Transverse colon (tissue), 4 donors: ENCODE data around the gene PRR3. TPM values are rescaled to one million over a fixed set of nuclear protein-coding genes. Genes with fewer than 3 reads are reported as not detected.

Experiments used
- DNase-seq: peaks from one replicate; pipeline ENCODE4 v3.0.0-alpha.2; 2019
- H3K27ac ChIP-seq, 4 donors: fragments of 200-600 bp; sonication (generic); 2 replicates each; pipeline ENCODE4 v1.5.1; 2016 to 2018; ENCODE audit warnings: inconsistent platforms in 4 of 4
- H3K27me3 ChIP-seq: fragments of 200-600 bp; sonication (generic); 2 replicates; pipeline ENCODE4 v1.5.1; 2017; ENCODE audit warnings: inconsistent platforms
- H3K36me3 ChIP-seq, 4 donors: fragments of 200-600 bp; sonication (generic); 2 replicates each; pipeline ENCODE4 v1.5.1; 2017 to 2019; ENCODE audit warnings: inconsistent platforms in 4 of 4
- H3K4me1 ChIP-seq, 4 donors: fragments of 200-600 bp; sonication (generic); 2 replicates each; pipeline ENCODE4 v1.5.1; 2017 to 2020; ENCODE audit warnings: inconsistent platforms in 4 of 4
- H3K4me3 ChIP-seq, 4 donors: fragments of 200-600 bp; sonication (generic); 1 replicate in 1 of 4; 2 replicates in 3 of 4; pipeline versions ENCODE4 v1.5.1 to v1.6.1; 2017 to 2019; ENCODE audit warnings: inconsistent platforms in 4 of 4
- H3K9me3 ChIP-seq, 2 donors: fragments of 200-600 bp; sonication (generic); 2 replicates each; pipeline ENCODE4 v1.5.1; 2017 to 2019; ENCODE audit warnings: inconsistent platforms in 2 of 2
- EP300 ChIP-seq: sonication (generic); formaldehyde crosslinking; IDR thresholded peaks from one replicate; pipeline ENCODE4 v1.6.1; 2017; ENCODE audit warnings: antibody characterized with exemption, low read depth
- POLR2A ChIP-seq: fragments of 450-650 bp; IDR thresholded peaks from one replicate; pipeline ENCODE4 v1.6.1; 2016; ENCODE audit warnings: antibody characterized with exemption, mild to moderate bottlenecking, moderate library complexity
- POLR2AphosphoS5 ChIP-seq, 3 donors: sonication (generic); formaldehyde crosslinking; IDR thresholded peaks; one replicate each; pipeline ENCODE4 v1.6.1; 2016; ENCODE audit warnings: antibody characterized with exemption in 3 of 3
- WGBS, 2 donors: methylation state at CpG; one replicate each; pipeline ENCODE4 v1.1.5; 2018; ENCODE audit warnings: low coverage in 1 of 2; 5-methylcytosine and 5-hydroxymethylcytosine counted together
- in situ Hi-C, 4 donors: fragments of 200-750 bp; cut with MboI; loops; one replicate each; pipeline versions ENCODE4 v1.15.0 to v1.15.1; 2017; ENCODE audit warnings: low sequenced_read_pairs in 3 of 4, low pct_ligation_motif_present in 1 of 4, low pct_unique_long_range_greater_than_20kb in 1 of 4
- intact Hi-C: fragments of 100-400 bp; cut with DNase I; formaldehyde crosslinking; loops from one replicate; pipeline ENCODE4 v1.15.1; 2023; ENCODE audit warnings: low total_unique reads
- total RNA-seq, 4 donors: library from RNA; depleted of rRNA; stranded (reverse); fragments of >200 nt; gene quantifications; one replicate each; pipeline ENCODE4 v1.1.0, GENCODE V29; 2016
- TF ChIP-seq, protein P1 (sequence below), 5 experiments: fragments of 200-600 bp in 3 of 5; fragments of 450-650 bp in 2 of 5; sonication (generic) in 3 of 5; IDR thresholded peaks; 1 replicate in 2 of 5; 2 replicates in 3 of 5; pipeline ENCODE4 v1.5.1; 2016 to 2017; ENCODE audit warnings: antibody characterized with exemption in 5 of 5, inconsistent platforms in 3 of 5, mild to moderate bottlenecking in 2 of 5, moderate library complexity in 1 of 5

Gene PRR3
- total RNA-seq, 4 donors from 2014 or later = 2.2 to 10.1 (median 5.0) TPM

DNA sequence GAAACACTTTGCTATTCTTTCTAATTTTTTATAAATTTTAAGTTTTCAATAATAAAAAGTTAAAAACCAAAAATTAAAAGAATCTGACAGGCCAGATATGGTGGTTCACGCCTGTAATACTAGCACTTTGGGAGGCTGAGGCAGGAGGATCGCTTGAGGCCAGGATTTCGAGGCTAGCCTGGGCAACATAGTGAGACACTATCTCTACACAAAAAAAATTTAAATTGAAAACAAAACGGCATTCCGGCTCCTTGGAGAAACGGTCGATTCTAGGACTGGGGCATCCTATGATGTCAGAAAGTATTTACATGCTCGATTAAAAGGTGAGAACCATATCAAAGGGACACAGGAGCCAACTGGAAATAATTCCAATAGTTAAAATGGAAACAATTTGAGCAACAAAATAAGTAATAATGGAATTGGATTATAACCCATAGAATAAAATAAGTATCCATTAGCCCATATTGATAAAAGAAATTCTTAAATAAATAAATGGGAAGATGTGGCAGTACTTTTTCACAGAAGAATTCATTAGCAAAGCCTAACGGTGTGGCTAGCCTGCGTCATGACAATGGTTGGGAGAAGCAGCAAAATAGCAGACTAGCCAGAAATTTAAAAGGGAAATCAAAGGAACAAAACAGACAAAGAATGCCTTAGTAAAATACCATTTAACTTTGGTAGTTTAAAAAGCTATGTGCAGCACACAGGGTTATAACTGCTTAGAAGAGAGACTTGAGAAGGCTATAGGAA is 46.5 kb upstream of the PRR3 start:
- Histone ChIP-seq H3K27me3 (no peaks in the 10 kb centered on the region), H3K27ac (peak overlapping the region in 3 of 4 donors; percentile 53 to 80 (median 66)), H3K4me3 (no peak overlapping the region), H3K9me3 (no peaks in the 10 kb centered on the region), H3K4me1 (peaks cover 0 to 16% (median 0%) of the 10 kb centered on the region in 4 donors), H3K36me3 (no peaks in the 10 kb centered on the region)
- TF ChIP-seq EP300 = no peak
- no peak for TF ChIP-seq POLR2A
- no peak for TF ChIP-seq POLR2AphosphoS5 (IDR thresholded peaks at IDR 0.05)
- TF ChIP-seq, protein P1, sequence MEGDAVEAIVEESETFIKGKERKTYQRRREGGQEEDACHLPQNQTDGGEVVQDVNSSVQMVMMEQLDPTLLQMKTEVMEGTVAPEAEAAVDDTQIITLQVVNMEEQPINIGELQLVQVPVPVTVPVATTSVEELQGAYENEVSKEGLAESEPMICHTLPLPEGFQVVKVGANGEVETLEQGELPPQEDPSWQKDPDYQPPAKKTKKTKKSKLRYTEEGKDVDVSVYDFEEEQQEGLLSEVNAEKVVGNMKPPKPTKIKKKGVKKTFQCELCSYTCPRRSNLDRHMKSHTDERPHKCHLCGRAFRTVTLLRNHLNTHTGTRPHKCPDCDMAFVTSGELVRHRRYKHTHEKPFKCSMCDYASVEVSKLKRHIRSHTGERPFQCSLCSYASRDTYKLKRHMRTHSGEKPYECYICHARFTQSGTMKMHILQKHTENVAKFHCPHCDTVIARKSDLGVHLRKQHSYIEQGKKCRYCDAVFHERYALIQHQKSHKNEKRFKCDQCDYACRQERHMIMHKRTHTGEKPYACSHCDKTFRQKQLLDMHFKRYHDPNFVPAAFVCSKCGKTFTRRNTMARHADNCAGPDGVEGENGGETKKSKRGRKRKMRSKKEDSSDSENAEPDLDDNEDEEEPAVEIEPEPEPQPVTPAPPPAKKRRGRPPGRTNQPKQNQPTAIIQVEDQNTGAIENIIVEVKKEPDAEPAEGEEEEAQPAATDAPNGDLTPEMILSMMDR (IDR thresholded peaks at IDR 0.05) = no peak
- intact Hi-C loops (no loop called here), in situ Hi-C loops (no loop called here)
- 88 to 90% methylated on average over 10 of the region's 10 CpGs for WGBS, 2 donors
- no peak for DNase-seq

DNA sequence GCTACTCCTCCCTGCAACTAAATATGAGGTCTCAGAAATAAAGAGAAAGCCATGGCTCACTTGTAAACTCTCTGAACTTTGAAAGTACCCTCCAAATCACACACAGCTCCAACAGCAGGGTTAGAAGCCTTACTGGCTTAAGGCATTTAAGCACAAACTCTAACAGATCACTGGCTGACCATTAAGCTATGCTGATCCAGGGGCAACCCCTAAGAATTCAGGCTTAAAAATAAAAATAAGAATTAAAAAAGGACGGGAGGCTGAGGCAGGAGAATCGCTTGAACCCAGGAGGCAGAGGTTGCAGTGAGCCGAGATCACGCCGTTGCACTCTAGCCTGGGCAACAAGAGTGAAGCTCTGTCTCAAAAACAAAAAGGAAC is 45.9 kb upstream of the PRR3 start:
- H3K27me3 ChIP-seq = no peaks in the 10 kb centered on the region
- no peak for DNase-seq
- no peak for TF ChIP-seq POLR2A
- TF ChIP-seq, protein P1 (IDR thresholded peaks at IDR 0.05) = no peak
- no peak for TF ChIP-seq EP300
- TF ChIP-seq POLR2AphosphoS5 (IDR thresholded peaks at IDR 0.05) = no peak
- H3K36me3 ChIP-seq = no peaks in the 10 kb centered on the region
- 68 to 72% methylated on average over 5 of the region's 5 CpGs for WGBS, 2 donors
- H3K4me1 ChIP-seq = peaks cover 0 to 19% (median 0%) of the 10 kb centered on the region in 4 donors
- in situ Hi-C loops = no loop called here
- intact Hi-C loops = no loop called here
- no peak overlapping the region for H3K4me3 ChIP-seq
- H3K27ac ChIP-seq = peak overlapping the region in 3 of 4 donors; percentile 16 to 24 (median 23)
- H3K9me3 ChIP-seq = no peaks in the 10 kb centered on the region

DNA sequence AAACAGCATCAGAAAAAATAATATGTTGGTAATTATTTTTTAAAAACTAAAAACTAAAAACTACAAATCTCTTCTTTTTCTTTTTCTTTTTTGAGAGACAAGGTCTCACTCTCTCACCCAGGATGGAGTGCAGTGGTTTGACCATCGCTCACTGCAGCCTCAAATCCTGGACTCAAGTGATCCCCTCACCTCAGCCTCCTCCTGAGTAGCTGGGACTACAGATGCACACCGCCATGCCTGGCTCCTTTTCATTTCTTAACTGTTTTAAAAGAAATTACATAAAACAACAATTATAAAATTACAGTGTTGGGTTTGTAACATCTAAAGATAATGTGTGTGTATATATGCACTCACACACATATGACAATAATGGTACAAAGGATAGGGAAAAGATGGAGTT is 43.6 kb upstream of the PRR3 start:
- intact Hi-C loops = no loop called here
- Histone ChIP-seq H3K4me1 (peaks cover 0 to 26% (median 3%) of the 10 kb centered on the region in 4 donors), H3K4me3 (no peak overlapping the region), H3K27me3 (no peaks in the 10 kb centered on the region), H3K9me3 (no peaks in the 10 kb centered on the region), H3K36me3 (no peaks in the 10 kb centered on the region), H3K27ac (no peak overlapping the region)
- no peak for DNase-seq
- TF ChIP-seq, protein P1 (IDR thresholded peaks at IDR 0.05) = no peak
- TF ChIP-seq POLR2AphosphoS5 (IDR thresholded peaks at IDR 0.05) = no peak
- TF ChIP-seq POLR2A = no peak
- no peak for TF ChIP-seq EP300
- 94 to 99% methylated on average over 2 of the region's 2 CpGs for WGBS, 2 donors
- in situ Hi-C loops = no loop called here

DNA sequence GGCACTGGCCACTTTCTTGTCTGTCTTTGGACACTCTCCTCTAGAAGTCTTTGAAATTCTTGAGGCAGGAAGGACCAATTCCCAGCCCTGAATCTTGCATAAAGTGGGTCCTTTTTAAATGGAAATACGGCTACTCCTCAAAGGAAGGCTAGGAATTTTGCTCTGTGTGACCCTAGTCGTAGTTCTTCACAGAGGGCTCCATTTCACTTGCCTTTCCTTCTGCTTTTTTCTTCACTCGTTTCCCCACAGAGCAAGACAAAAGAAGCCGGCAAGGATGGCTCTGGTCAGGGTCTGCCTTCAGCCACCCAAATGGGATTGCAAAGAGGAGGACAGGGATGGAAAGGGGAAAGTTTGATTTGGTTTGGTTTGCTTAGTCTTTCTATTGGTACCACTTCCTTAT is 42.0 kb upstream of the PRR3 start:
- intact Hi-C loops = loop anchor here (1.0 kb wide), 1 partner anchor 17 kb away; no protein-coding TSS in a partner anchor
- 63 to 74% methylated on average over 3 to 4 of the region's 4 CpGs for WGBS, 2 donors

More for the DNA sequence above, 42.0 kb upstream of the PRR3 start:
- Histone ChIP-seq H3K36me3 (no peaks in the 10 kb centered on the region), H3K27ac (peak overlapping the region; percentile 15 to 98 (median 94)), H3K27me3 (no peaks in the 10 kb centered on the region), H3K9me3 (no peaks in the 10 kb centered on the region), H3K4me3 (no peak overlapping the region), H3K4me1 (peaks cover 0 to 18% (median 4%) of the 10 kb centered on the region in 4 donors)
- in situ Hi-C loops = no loop called here
- no peak for DNase-seq
- TF ChIP-seq EP300 (no peak), POLR2A (no peak), POLR2AphosphoS5 (IDR thresholded peaks at IDR 0.05) (no peak)
- TF ChIP-seq, protein P1 (IDR thresholded peaks at IDR 0.05) = no peak
